ENCODE results near the gene NPAT. TPM values are rescaled to one million over a fixed set of nuclear protein-coding genes. Genes with fewer than 3 reads are reported as not detected.

NPAT gene
- total and polyA plus RNA-seq, 10 of the 15 experiments (the other 5 are each of a cell fraction or from before 2014, with no cell fraction given): 7.5 to 32.8 (median 20.1) TPM

GRCh38 chr11:108197351-108197750, 25.1 kb downstream of the NPAT start:
- TF ChIP-seq ESRRA (IDR thresholded peaks at IDR 0.05; ENCODE audit: low read length) (no peak), CTCF (IDR thresholded peaks at IDR 0.05 in 2 of 3, conservative IDR thresholded peaks at IDR 0.05 in 1 of 3; ENCODE audit: control insufficient read depth in 2 of 3, extremely low read depth in 1 of 3, insufficient read depth in 1 of 3, low read depth in 3 of 3, low read length in 3 of 3) (peak in 1 of 3 experiments; percentile 10; a peak in 1 of 6 replicates), E2F4 (IDR thresholded peaks at IDR 0.05; ENCODE audit: low read depth, low read length) (no peak), RAD21 (IDR thresholded peaks at IDR 0.05; ENCODE audit: insufficient read depth, low read depth, low read length) (peak; percentile 31; the same call in 1 of the 2 replicates), ATF7 (IDR thresholded peaks at IDR 0.05; ENCODE audit: low read depth) (0 out of 2 replicates have a peak, but pooled peaks have one; percentile 2)
- Histone ChIP-seq H3K27me3 (replicated peaks in 1 of 2; ENCODE audit: control insufficient read depth in 2 of 2, insufficient read depth in 2 of 2, low read length in 1 of 2) (no peaks in the 10 kb centered on the region), H3K79me2 (ENCODE audit: control insufficient read depth, insufficient read depth, low read length) (peaks cover 43% of the 10 kb centered on the region), H3K4me1 (ENCODE audit: control insufficient read depth, insufficient read depth, low read length) (peaks cover 35% of the 10 kb centered on the region), H3K27ac (ENCODE audit: control insufficient read depth, insufficient read depth) (peak overlapping the region; percentile 34; the same call in 1 of the 2 replicates), H3K4me3 (no peak overlapping the region), H3K9ac (ENCODE audit: control insufficient read depth, insufficient read depth, low read length) (no peak overlapping the region), H2AFZ (ENCODE audit: control insufficient read depth, low read depth, low read length) (no peak overlapping the region), H3K36me3 (ENCODE audit: control insufficient read depth in 2 of 2, insufficient read depth in 2 of 2, low read length in 1 of 2) (peaks cover 2% of the 10 kb centered on the region in 2 experiments; a peak in 3 of 4 replicates), H3K4me2 (ENCODE audit: control insufficient read depth, insufficient read depth) (peak overlapping the region; percentile 61), H4K20me1 (ENCODE audit: control insufficient read depth, insufficient read depth) (no peaks in the 10 kb centered on the region), H3K9me3 (replicated peaks; ENCODE audit: control insufficient read depth, insufficient read depth, low read length) (no peaks in the 10 kb centered on the region; the same call in 2 of the 3 replicates)
- ChIA-PET RAD21 (ENCODE audit: unreplicated experiment) (interaction anchor here (0.7 to 1.1 kb wide), 5 partner anchors 22 to 40 kb away, joined by 3 to 6 read pairs (median 5); partner anchors contain the start of gene ATM), POLR2A (interaction anchor here (0.9 kb wide), 2 partner anchors 19 to 26 kb away, joined by 3 read pairs; no protein-coding TSS in a partner anchor), SMC1A (ENCODE audit: uncharacterized antibody, unreplicated experiment) (interaction anchor here (1.0 to 3.0 kb wide), 3 partner anchors 24 to 28 kb away, joined by 3 to 14 read pairs (median 4); partner anchors contain the start of gene NPAT), CTCF (interaction anchor here (0.7 to 1.0 kb wide), 2 partner anchors 21 to 22 kb away, joined by 3 read pairs; no protein-coding TSS in a partner anchor)
- DNase-seq (ENCODE audit: low read depth, low spot score) (no peak), FAIRE-seq (no peak), ATAC-seq (peak; percentile 65)
- BruUV-seq (replicated peaks): no TSS peak
- intact Hi-C loops (cut with micrococcal nuclease; ENCODE audit: unreplicated experiment) (no loop called here), in situ Hi-C loops (cut with MboI) (no loop called here)
